ENCODE data around the gene OCSTAMP.

Gene OCSTAMP

DNA sequence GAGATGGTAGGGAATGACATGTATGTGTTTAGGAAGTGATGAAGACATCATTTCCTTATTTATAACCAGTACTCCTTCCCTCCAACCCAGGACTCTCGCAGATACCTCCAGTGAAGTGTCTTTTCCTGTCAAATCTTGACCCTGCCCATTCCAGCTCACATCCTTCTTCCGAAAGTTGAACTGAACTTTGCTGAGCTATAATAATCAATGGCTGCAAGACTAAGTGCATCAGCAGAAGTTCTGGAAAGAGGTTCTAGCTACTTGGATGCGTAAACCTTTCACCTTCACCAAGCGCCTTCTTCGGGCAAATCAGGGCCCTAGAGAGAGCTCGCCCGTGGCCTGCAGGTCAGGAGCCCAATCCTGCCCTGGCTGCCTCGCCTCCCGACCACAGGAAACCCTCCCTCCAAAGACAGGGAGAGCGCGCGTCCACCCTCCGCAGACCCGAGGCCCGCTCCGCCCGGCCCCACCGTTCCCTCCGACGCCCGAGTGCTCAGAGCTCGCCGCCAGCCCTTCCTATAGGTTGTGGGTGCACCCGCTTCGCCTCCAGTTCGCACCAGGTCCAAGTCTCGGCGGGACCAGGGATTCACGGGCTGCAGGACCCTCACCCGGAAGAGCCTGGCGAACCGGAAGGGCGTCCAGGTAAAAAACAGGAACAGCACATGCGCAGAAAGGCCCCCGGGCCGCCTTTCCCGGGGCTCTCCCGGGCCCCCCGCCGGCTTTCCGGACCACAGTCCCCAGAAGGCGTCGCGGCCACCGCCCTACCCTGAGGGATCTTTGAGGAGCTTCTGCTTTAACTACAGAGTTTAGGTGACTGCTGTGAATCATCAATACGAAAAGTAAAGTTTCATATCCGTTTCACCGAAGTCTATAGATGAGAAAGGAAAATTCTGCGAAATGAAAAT is 37.3 kb downstream of the OCSTAMP start, which contains the start of gene ZNF334:
Gene ZNF334 (minus strand): TSS at position 617 of the 902 bp plus-strand sequence. CDS start 1,457 bp downstream, outside the sequence.
- DNase-seq: peak; percentile 81

DNA sequence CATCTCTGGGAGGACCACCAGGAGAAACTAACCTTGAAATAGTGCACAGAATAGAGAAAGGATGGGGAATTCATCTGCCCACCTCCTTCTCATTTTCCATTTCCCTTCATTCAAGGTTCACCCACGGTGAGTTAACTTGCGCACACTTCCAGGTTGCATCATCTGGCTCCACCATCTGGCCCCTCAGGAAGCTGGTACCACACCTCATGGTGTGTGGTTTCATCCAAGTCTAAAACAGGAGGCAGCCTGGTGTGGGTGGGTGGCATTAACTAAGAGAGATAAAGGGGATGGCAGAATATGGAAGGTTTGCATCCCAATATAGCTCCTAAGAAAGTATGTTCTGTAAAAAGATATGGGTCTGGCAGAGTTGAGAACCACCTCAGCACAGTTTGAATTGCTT is 40.9 kb downstream of the OCSTAMP start:
- DNase-seq: no peak

DNA sequence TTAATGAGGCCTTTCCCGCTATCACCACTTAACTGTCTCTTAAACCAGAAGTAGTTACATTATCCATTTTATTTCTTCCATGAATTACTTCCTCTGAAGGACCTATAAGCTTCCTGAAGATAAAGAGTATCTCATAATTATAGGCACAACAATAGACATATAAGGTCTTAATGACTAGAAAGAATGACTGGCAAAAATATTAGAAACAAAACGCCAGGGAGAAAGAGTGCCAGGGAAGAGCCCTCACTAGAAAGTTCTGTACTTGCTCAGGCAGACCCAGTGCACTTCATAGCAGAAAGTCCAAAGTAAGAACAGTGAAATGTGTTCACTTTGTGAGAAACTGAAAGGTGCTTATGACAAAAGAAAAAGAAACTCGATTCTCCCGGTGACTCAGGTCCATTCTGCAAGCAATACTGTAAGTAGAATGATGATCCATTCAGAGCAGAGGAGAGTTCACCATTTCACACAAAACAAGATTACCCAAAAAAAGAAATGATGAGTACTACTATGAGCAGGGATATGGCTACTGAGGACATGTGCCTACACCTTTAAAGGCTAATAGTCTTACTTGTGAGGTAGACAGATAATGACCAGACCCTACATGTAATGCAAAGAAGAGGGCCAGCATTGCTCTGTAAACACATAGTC is 42.6 kb downstream of the OCSTAMP start:
- no peak for DNase-seq

DNA sequence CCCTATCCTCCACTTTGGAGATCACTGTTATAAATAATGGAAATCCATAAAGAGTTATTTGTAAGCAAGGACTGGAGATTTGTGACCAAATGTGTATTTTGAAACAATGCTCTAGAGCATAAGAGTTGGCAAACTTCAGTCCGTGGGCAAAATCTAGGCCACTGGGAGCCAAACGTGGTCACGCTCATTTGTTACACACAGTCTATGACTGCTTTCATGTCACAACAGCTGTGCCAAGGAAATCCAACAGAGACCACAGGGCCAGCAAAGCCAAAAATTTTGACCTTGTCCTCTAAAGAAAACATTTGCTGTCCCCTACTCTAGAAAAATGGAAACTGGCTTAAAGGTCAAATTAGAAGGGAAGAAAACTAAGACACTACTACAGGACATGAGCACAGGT is 44.9 kb downstream of the OCSTAMP start:
- no peak for DNase-seq

DNA sequence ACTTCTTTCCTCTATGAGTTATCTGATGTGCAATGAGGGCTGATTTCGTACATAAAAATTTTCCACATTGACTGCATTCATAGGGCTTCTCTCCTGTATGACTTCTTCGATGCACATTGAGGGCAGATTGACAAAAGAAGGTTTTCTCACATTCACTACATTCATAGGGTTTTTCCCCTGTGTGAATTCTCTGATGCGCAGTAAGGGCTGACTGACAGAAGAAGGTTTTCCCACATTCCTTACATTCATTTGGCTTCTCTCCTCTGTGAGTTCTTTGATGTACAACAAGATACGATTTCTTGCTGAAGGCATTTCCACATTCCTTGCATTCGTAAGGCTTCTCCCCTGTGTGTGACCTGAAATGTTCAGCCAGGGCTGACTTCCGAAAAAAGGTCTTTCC is 48.5 kb downstream of the OCSTAMP start:
- no peak for DNase-seq

DNA sequence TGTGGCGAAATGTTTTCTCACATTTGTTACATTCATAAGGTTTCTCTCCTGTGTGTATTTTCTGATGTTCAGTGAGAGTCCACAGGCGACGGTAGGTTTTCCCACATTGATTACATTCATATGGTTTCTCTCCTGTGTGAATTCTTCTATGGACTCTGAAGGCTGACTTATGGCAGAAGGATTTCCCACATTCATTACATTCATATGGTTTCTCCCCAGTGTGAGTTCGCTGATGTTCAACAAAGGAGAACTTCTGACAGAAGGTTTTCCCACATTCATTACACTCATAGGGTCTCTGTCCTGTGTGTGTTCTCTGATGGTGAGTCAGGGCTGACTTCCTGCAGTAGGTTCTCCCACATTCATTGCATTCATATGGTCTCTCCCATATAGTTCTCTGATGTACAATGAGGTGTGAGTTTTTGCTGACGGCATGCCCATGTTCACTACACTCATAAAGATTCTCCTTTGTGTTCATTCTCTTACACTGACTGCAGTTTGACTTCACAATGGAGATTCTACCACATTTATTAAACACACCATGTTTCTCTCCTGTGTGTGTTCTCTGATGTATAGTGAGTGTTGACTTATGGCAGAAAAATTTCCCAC is 49.0 kb downstream of the OCSTAMP start:
- no peak for DNase-seq

DNA sequence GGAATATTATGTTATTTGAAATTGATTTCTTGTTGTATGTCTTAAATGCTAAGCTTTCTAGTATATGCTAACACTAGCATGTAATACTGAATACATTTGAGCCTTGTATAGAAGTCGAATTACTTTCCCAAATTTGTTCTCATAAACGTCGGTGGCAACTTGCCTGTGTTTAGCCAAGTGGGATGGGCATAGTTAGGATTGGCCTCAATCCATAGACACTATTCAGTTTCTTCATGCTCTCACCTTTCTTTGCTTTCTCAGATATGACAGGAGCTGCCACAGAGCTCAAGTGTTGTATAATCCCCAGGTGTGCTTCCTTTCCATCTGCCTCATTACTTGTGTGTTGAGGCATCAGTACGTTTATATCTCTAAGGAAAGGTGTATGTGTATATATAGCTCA is 56.4 kb downstream of the OCSTAMP start:
- peak; percentile 4 for DNase-seq

DNA sequence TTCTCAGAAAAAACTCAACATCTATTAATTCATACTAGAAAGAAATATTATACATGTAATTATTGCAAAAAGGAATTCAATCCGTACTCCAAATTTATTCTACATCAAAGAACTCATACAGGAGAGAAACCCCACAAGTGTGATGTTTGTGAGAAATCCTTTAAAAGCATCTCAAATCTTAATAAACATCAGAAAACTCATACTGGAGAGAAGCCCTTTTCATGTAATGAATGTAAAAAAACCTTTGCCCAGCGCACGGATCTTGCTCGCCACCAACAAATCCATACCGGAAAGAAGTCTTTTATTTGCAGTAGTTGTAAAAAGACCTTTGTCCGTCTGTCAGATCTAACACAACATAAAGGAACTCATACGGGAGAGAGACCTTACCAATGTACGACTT is 59.1 kb downstream of the OCSTAMP start:
- DNase-seq: no peak
